HG03060 (cell line): Measurements from ENCODE around the gene NUP93.

ENCODE experiments used
- ATAC-seq: cut with Tn5 transposase; IDR thresholded peaks from one replicate; pipeline ENCODE4 v1.9.1; 2021; ENCODE audit warnings: low read depth, moderate number of reproducible peaks; ENCODE audit not compliant: unreplicated experiment

The NUP93 gene

DNA sequence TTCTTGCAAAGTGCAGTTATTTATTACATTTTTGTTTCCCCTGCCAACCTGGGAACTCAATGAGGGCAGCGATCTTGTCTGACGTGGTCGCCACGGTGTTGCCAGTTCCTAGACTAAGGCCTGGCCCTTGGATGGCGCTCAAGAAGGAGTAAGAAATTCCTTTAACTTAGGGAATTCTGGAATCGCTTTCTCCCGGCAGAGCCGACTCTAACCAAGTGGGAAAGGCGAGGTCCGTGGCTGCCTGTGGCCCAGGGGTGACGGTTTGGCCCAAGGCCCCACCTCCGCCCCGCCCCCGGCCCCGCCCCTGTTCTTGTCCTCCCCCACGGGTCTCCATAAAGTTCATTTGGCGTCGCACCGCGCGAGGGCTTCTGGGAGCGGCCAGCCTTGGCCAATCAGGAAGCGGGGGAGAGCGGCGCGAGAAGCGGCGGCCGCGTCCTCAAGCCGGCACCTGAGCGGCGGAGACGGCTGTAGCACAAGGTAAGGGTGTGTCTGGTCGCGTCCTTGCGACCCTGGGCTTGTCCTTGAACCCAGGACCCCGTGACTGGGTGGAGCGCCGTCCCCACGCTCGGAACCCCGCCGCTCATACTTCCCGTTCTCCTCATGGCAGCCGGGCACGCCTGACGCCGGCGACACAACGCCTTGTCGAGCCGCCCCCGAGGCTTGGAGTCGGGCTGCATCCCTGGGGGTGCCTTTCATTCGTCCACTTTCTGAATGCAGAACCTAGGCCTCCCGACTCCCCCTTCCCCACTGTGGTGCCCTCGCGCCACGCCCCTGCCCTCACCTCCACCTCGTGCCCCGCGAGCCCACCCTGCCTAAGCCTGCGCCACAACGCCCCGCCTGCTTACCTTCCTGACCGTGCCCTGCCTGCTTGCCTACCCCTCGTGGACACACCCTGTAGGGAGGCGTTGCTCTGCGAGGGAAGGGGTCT is at the start of gene NUP93:
Gene NUP93 (plus strand): TSS at position 395 of the 928 bp plus-strand sequence. CDS start 18,119 bp downstream, outside the sequence.
- ATAC-seq: no peak

- peak; percentile 50 for ATAC-seq
These were observed 47.8 kb upstream of the NUP93 start, which contains the start of gene MT1X for GRCh38 chr16:56681939-56682702. TSS of gene MT1X (plus strand) at chr16:56682470. CDS start at chr16:56682541, 71 bp downstream.

- ATAC-seq: no peak
These were observed 47.1 kb upstream of the NUP93 start for GRCh38 chr16:56682703-56683397.

- ATAC-seq: no peak
These were observed 46.3 kb upstream of the NUP93 start for GRCh38 chr16:56683424-56684172.

DNA sequence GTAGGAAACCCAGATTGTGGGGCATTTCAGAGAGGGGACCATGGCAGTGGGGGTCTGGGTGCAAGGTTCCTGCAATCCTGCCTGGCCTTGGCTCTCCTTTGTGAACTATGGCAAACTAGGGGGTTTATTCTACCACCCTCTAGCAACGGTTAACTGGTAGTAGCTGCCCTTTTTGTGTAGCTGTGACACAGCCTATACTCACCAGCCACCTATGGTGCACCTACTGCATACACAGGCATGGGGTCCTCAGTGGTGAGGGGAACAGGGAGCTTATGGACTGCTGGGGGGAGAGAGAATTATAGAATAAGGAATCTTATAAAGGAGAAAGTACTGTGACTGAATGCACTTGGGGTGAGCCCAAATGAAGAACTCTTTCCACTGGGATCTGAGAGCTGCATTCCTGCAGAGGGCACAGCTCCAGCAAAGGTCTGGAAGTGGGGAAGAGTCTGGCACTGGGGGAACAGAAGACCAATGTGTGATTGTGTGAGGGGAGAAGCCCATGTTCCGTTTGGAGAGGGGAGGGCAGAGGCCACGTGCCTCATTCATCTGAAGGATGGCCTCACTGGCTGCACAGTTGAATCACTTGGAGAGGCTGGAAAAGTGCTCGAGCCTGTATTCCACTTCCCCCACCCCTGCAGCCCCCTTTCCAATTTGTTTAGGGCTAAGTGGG is 45.5 kb upstream of the NUP93 start:
- ATAC-seq: no peak

GRCh38 chr16:56684926-56685590 is 44.9 kb upstream of the NUP93 start:
- ATAC-seq: no peak

GRCh38 chr16:56686758-56687157 is 43.2 kb upstream of the NUP93 start:
- no peak for ATAC-seq

DNA sequence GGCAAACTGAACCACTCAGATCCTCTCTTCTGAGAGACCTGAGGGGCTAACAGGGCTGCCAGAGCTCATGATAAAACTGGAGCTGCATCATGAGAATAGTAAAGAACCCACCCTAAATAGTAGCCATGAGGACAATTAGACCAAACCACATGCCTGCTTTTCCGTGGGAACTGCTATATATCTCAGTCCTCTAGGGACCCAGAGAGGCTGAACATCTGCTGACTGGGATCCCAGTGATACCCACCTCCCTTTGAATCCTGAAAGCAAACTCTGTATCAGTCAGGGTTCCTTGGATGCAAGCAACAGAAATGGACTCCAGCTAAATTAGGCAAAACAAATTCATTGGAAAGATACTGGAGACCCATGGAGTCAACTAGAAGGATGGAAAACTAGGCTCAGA is 41.2 kb upstream of the NUP93 start:
- no peak for ATAC-seq

GRCh38 chr16:56689171-56689570 is 40.8 kb upstream of the NUP93 start:
- ATAC-seq: no peak

DNA sequence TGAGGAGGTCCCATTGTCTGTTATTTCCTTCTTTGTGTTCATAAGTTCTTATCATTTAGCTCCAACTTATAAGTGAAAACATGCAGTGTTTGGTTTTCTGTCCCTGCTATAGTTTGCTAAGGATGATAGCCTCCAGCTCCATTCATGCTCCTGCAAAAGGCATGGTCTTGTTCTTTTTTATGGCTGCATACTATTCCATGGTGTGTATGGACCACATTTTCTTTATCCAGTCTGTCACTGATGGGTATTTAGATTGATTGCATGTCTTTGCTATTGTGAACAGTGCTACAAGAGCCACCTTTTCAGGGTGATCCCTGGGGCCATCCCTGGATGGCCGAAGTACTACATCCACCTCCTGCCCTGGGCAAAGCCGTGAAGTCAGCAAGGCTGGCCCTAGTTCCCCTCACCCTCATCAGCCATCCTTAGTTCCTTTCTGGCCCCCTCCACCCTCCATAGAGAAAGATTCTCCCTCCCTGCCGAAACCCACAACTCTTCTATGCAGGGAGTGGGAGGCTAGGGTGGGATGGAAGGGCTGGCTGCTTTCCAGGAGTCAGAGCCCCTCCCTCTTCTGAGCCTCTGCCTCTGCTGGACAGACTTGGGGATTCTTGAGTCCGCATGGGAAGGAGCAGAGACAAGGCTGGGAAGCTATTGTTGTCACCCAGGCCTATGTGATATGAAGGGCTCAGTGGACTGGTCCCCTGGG is 39.4 kb upstream of the NUP93 start:
- ATAC-seq: no peak

DNA sequence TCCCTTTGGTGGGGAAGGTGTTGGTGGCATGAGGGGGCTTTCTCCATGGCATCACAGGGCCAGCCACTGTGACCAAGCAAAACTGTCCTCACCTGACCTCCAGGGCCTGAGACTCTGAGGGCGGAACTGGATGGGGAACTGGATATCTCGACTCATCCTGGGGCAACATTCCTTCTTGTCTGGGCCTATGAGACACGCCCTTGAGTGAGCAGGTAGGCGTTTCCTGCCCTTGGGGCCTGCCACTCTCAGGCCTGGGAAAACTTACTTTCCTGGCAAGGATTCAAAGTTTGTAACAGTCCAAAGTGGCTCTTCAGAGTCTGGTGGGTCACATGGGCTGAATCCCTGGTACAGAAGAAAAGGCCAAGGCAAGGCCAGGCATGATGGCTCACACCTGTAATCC is 38.0 kb upstream of the NUP93 start:
- no peak for ATAC-seq

DNA sequence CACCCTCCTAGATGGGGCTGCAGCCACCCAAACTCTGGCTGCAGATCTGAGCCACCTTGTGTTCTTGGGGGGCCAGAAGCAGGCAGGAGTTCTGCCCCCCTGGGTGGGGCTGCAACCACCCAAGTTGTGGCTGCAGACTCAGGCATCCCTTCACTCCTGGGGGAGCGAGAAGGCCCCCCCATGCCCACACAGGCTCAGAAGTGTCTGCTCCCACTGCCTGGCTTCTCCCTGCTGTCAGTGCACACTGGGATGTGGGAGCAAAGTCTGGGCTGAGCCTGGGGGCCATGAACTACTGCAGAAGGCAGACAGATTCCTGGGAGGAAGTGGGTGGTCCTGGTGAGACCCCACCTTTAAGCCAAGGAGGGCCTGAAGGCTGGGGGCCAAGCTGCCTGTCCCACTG is 34.7 kb upstream of the NUP93 start:
- ATAC-seq: no peak

DNA sequence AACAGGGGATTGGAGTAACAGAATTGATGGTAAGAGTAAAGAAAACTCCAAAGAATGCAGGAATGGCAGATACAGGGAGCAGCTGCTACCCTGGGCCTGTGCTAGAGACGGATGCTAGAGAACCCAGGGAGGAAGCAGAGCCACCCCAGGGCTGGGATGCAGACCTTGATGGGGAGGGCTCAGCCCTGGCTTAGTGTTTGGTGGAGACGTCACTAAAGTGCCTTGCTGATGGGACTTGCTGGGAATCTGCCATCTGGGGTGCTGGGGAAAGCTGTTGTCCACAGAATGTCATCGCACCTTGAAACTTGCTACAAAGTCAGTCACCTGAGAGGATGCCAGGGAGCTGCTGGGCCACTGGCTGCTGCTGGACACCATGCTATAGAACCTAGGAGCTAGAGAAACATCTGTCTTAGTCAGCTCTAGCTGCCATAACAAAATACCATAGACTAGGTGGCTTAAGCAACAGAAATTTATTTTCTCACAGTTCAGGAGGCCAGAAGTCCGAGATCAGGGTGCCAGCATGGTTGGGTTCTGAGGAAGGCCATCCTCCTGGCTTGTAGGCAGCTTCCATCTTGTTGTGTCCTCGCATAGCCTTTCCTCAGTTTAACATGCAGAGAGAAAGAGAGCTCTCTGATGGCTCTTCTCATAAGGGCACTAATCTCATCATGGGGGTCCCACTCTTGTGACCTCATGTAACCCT is 32.3 kb upstream of the NUP93 start:
- no peak for ATAC-seq

DNA sequence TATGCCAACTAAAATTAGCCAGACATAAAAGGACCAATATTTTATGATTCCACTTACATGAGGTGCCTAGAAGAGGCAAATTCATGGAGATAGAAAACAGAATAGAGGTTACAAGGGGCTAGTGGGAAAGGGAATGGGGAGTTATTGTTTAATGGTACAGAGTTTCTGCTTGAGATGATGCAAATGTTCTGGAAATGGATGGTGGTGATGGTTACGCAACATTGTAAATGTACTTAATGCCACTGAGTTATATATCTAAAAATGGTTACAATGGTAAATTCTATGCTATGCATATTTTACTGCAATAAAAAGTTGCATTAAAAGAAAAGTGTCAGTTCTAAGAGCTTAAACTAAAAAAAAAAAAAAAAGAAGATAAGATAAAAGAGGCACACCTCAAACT is 29.7 kb upstream of the NUP93 start:
- no peak for ATAC-seq

- no peak for ATAC-seq
These were observed 29.3 kb upstream of the NUP93 start for GRCh38 chr16:56700631-56701030.

DNA sequence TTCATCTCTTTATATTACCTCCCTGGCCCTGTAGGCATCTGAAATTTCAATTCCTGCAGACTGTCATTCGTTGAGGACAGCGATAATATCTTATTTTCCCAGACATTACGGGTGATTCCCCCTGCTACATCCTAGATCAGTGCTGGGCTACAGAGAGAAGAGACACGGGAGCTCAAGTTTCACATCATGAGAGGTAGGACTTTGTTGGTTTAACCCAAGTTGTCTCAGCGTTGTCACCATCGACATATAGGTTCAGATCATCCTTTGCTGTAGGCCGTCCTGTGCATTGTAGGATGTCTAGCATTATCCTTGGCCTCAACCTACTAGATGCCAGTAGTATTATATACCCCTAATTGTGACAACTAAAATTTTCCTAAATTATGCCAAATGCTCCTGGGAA is 28.4 kb upstream of the NUP93 start:
- ATAC-seq: no peak

DNA sequence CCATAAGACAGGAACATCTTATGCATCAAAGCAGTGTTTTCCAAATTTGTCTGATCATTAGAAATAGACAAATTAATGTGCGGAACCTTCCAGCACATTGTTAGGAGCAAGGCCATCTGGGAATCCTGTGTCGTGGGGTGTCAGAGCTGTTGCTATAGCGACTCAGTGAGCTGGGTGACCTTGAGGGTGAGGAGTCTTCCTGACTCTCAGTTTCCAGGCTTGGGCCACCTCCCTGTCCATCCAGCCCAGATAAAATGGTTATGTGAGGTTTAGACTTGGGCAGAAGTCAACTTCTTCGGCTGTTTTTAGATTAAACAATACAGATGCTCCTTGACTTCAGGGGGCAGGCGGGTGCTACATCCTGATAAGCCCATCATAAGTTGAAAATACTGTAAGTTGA is 27.1 kb upstream of the NUP93 start:
- no peak for ATAC-seq
